ENCODE measurements around the gene PNPLA1.

GRCh38 chr6:36350082-36350481 is 80.2 kb downstream of the PNPLA1 start:
- TF ChIP-seq CTCF (IDR thresholded peaks at IDR 0.05), result no peak
- no peak for TF ChIP-seq POLR2A (IDR thresholded peaks at IDR 0.05)
